ENCODE results near the gene CSHL1. TPM values are rescaled to one million over a fixed set of nuclear protein-coding genes. Genes with fewer than 3 reads are reported as not detected.

The CSHL1 gene
- polyA plus RNA-seq, 2 of the 4 experiments (the other 2 are of a cell fraction), result not detected

GRCh38 chr17:63949576-63950250, 38.7 kb upstream of the CSHL1 start:
- H3K27ac ChIP-seq, result no peak overlapping the region
- H3K4me3 ChIP-seq, result no peak overlapping the region
- ATAC-seq, result no peak
- no peak for FAIRE-seq
- H3K4me2 ChIP-seq, result no peak overlapping the region
- CTCF ChIA-PET, result interaction anchor here (0.9 to 10.0 kb wide), 19 partner anchors 9 to 92 kb away, joined by 3 to 105 read pairs (median 9); partner anchors contain the start of genes CD79B, CSHL1 and GH1
- no peak for DNase-seq (ENCODE audit: low read depth in 1 of 2, low spot score in 1 of 2)
- WGBS (ENCODE audit: missing lambda C conversion rate), result 55% methylated on average over 18 of the region's 18 CpGs
- no peaks in the 10 kb centered on the region for H3K9me3 ChIP-seq
- TF ChIP-seq MYC (IDR thresholded peaks at IDR 0.05; ENCODE audit: borderline replicate concordance, low read length), result no peak
- no peak for TF ChIP-seq CTCF (IDR thresholded peaks at IDR 0.05)
- TF ChIP-seq KDM1A (IDR thresholded peaks at IDR 0.05; ENCODE audit: low read depth), result no peak
- TF ChIP-seq POLR2AphosphoS2 (conservative IDR thresholded peaks at IDR 0.05; ENCODE audit: low read length), result no peak
- no peak for TF ChIP-seq HOXA7 (CRISPR knock-in tag; IDR thresholded peaks at IDR 0.05)
- TF ChIP-seq PHF8 (IDR thresholded peaks at IDR 0.05; ENCODE audit: borderline replicate concordance, low read depth), result no peak
- TF ChIP-seq NFE2L2 (conservative IDR thresholded peaks at IDR 0.05; ENCODE audit: low read length), result no peak
- TF ChIP-seq, protein P1, sequence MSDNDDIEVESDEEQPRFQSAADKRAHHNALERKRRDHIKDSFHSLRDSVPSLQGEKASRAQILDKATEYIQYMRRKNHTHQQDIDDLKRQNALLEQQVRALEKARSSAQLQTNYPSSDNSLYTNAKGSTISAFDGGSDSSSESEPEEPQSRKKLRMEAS (IDR thresholded peaks at IDR 0.05), result no peak
- no peak for TF ChIP-seq ZC3H11A (IDR thresholded peaks at IDR 0.05)
- TF ChIP-seq JUNB (IDR thresholded peaks at IDR 0.05), result no peak
- no peak for TF ChIP-seq CHD4 (IDR thresholded peaks at IDR 0.05; ENCODE audit: borderline replicate concordance)
- TF ChIP-seq BHLHE40 (IDR thresholded peaks at IDR 0.05; ENCODE audit: low read depth, low read length), result no peak
- TF ChIP-seq, protein P2, sequence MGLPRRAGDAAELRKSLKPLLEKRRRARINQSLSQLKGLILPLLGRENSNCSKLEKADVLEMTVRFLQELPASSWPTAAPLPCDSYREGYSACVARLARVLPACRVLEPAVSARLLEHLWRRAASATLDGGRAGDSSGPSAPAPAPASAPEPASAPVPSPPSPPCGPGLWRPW (IDR thresholded peaks at IDR 0.05), result no peak
- TF ChIP-seq REST (IDR thresholded peaks at IDR 0.05), result no peak
- no peak for TF ChIP-seq EHF (CRISPR knock-in tag; IDR thresholded peaks at IDR 0.05)
- H3K4me1 ChIP-seq, result no peaks in the 10 kb centered on the region
- POLR2A ChIA-PET, result interaction anchor here (0.8 to 1.0 kb wide), 2 partner anchors 30 to 196 kb away, joined by 3 to 4 read pairs; no protein-coding TSS in a partner anchor

DNA sequence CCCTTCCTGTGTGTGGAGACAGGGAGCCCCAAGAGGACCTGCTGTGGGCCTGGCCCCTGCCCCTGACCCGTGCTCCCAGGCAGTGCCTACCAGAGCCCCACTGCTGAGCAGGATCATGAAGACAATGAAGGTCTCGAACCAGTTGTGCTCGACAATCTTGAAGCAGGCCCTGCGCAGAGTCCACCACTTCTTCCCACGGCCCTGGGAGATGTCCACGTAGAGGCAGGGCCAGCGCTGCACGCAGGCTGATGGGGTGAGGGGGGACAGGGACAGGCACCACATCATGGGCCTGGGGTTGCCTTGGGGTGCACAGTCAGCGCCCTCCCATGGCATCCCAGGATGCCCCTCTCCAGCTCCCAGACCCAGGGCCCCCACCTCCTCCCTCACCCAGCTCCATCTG, 37.5 kb upstream of the CSHL1 start:
- FAIRE-seq, result no peak
- H3K27ac ChIP-seq, result no peak overlapping the region
- TF ChIP-seq EHF (CRISPR knock-in tag; IDR thresholded peaks at IDR 0.05) (no peak), USF2 (IDR thresholded peaks at IDR 0.05) (no peak), EP300 (IDR thresholded peaks at IDR 0.05) (no peak), FOSB (CRISPR knock-in tag; IDR thresholded peaks at IDR 0.05) (no peak), CBX8 (IDR thresholded peaks at IDR 0.05) (no peak), RCOR1 (IDR thresholded peaks at IDR 0.05; ENCODE audit: low read depth, low read length) (no peak), CTCF (IDR thresholded peaks at IDR 0.05) (no peak), ZNF302 (CRISPR knock-in tag; IDR thresholded peaks at IDR 0.05) (no peak), POLR2A (IDR thresholded peaks at IDR 0.05; ENCODE audit: low read length) (no peak), SMC3 (IDR thresholded peaks at IDR 0.05) (no peak), MYC (IDR thresholded peaks at IDR 0.05; ENCODE audit: borderline replicate concordance, low read length) (no peak), HOXA7 (CRISPR knock-in tag; IDR thresholded peaks at IDR 0.05) (no peak)
- TF ChIP-seq, protein P3, sequence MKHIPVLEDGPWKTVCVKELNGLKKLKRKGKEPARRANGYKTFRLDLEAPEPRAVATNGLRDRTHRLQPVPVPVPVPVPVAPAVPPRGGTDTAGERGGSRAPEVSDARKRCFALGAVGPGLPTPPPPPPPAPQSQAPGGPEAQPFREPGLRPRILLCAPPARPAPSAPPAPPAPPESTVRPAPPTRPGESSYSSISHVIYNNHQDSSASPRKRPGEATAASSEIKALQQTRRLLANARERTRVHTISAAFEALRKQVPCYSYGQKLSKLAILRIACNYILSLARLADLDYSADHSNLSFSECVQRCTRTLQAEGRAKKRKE (CRISPR knock-in tag; IDR thresholded peaks at IDR 0.05; ENCODE audit: low read depth), result no peak
- TF ChIP-seq, protein P4, sequence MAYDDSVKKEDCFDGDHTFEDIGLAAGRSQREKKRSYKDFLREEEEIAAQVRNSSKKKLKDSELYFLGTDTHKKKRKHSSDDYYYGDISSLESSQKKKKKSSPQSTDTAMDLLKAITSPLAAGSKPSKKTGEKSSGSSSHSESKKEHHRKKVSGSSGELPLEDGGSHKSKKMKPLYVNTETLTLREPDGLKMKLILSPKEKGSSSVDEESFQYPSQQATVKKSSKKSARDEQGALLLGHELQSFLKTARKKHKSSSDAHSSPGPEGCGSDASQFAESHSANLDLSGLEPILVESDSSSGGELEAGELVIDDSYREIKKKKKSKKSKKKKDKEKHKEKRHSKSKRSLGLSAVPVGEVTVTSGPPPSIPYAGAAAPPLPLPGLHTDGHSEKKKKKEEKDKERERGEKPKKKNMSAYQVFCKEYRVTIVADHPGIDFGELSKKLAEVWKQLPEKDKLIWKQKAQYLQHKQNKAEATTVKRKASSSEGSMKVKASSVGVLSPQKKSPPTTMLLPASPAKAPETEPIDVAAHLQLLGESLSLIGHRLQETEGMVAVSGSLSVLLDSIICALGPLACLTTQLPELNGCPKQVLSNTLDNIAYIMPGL (CRISPR knock-in tag; IDR thresholded peaks at IDR 0.05; ENCODE audit: borderline replicate concordance), result no peak

More for the DNA sequence above, 37.5 kb upstream of the CSHL1 start:
- no peaks in the 10 kb centered on the region for H3K9me3 ChIP-seq
- ATAC-seq (no peak), DNase-seq (ENCODE audit: low read depth in 1 of 2, low spot score in 1 of 2) (no peak)
- CTCF ChIA-PET, result interaction anchor here (1.8 to 10.0 kb wide), 4 partner anchors 30 to 80 kb away, joined by 5 to 105 read pairs (median 26); partner anchors contain the start of gene GH1
- WGBS (ENCODE audit: missing lambda C conversion rate), result 71% methylated on average over 9 of the region's 9 CpGs
- H3K4me1 ChIP-seq, result no peaks in the 10 kb centered on the region
- H3K4me2 ChIP-seq, result no peak overlapping the region
- H3K4me3 ChIP-seq, result no peak overlapping the region
- POLR2A ChIA-PET, result no interaction called here

All from A549 (cell line).